ENCODE data around the gene PLCZ1. TPM values are rescaled to one million over a fixed set of nuclear protein-coding genes. Genes with fewer than 3 reads are reported as not detected.

Gene PLCZ1
- total and polyA plus RNA-seq, 12 donors: not detected

- Histone ChIP-seq H3K4me3 (no peak overlapping the region), H3K9me3 (replicated peaks in 1 of 3) (peaks cover 0 to 4% (median 0%) of the 10 kb centered on the region in 3 donors), H3K27ac (no peak overlapping the region), H3K27me3 (no peaks in the 10 kb centered on the region), H3K4me1 (replicated peaks in 1 of 2) (no peaks in the 10 kb centered on the region), H3K36me3 (replicated peaks in 1 of 2) (no peaks in the 10 kb centered on the region)
- intact Hi-C loops (cut with DNase I): no loop called here
- no peak for DNase-seq
- no peak for TF ChIP-seq CTCF (IDR thresholded peaks at IDR 0.05)
- no peak for TF ChIP-seq POLR2A (IDR thresholded peaks at IDR 0.05)
- WGBS, 4 donors: 75 to 87% (median 82%) methylated on average over 5 of the region's 5 CpGs
Measured at GRCh38 chr12:18731156-18731555, 6.7 kb downstream of the PLCZ1 start.

GRCh38 chr12:18723752-18724151 lies 14.1 kb downstream of the PLCZ1 start:
- H3K27me3 ChIP-seq: no peaks in the 10 kb centered on the region
- H3K27ac ChIP-seq: no peak overlapping the region
- H3K36me3 ChIP-seq (replicated peaks in 1 of 2): no peaks in the 10 kb centered on the region
- H3K9me3 ChIP-seq (replicated peaks in 1 of 3): no peaks in the 10 kb centered on the region
- H3K4me1 ChIP-seq (replicated peaks in 1 of 2): peaks cover 0 to 8% of the 10 kb centered on the region in 2 donors
- H3K4me3 ChIP-seq: no peak overlapping the region
- DNase-seq: no peak
- WGBS, 4 donors: 80 to 91% (median 88%) methylated on average over 2 of the region's 2 CpGs
- TF ChIP-seq POLR2A (IDR thresholded peaks at IDR 0.05): no peak
- no peak for TF ChIP-seq CTCF (IDR thresholded peaks at IDR 0.05)
- intact Hi-C loops (cut with DNase I): no loop called here

DNA sequence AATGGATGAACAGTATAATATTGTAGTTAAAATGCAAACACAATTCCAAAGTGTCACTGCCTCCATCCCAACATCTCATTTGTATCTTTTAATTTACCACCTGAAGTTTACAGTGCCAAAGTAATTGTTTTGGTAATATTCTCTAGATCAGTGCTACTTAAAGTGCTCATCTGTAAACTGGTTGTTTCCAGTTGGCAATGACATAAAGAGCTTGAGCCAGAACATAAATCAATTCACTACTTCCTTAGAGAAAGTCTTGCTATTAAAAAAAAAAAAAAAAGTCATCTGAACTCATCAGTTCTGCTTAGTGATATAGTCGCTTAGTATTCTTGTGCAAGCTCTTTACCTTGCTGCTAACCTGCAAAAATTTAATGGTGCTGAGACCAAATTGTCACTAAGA lies 16.4 kb downstream of the PLCZ1 start:
- Histone ChIP-seq H3K4me1 (replicated peaks in 1 of 2) (peaks cover 0 to 8% of the 10 kb centered on the region in 2 donors), H3K27me3 (no peaks in the 10 kb centered on the region), H3K4me3 (no peak overlapping the region), H3K9me3 (replicated peaks in 1 of 3) (no peaks in the 10 kb centered on the region), H3K27ac (no peak overlapping the region), H3K36me3 (replicated peaks in 1 of 2) (no peaks in the 10 kb centered on the region)
- intact Hi-C loops (cut with DNase I): no loop called here
- TF ChIP-seq CTCF (IDR thresholded peaks at IDR 0.05) (no peak), POLR2A (IDR thresholded peaks at IDR 0.05) (no peak)
- no peak for DNase-seq
- 41 to 57% (median 48%) methylated on average over 1 of the region's 1 CpG for WGBS, 4 donors

DNA sequence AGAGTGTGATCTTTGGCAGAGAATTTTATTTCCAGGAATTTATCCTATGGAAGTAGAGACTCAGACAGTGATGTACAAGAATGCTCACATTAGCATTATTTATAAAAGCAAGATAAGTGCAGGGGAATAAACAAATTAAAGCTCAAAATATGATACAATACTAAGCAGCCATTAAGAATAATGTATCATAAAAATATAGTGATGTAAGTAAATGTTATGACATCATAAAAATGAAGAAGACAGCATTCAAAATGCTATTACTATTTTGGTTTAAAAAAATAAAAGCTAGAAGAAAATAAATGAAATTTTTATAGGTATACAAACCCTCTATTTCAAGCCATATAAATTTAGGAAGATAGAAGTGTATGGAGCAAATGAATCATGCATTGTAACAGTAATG lies 17.1 kb downstream of the PLCZ1 start:
- Histone ChIP-seq H3K27me3 (no peaks in the 10 kb centered on the region), H3K36me3 (replicated peaks in 1 of 2) (no peaks in the 10 kb centered on the region), H3K4me3 (no peak overlapping the region), H3K4me1 (replicated peaks in 1 of 2) (peaks cover 0 to 8% of the 10 kb centered on the region in 2 donors), H3K27ac (no peak overlapping the region), H3K9me3 (replicated peaks in 1 of 3) (no peaks in the 10 kb centered on the region)
- no peak for TF ChIP-seq POLR2A (IDR thresholded peaks at IDR 0.05)
- no peak for TF ChIP-seq CTCF (IDR thresholded peaks at IDR 0.05)
- DNase-seq: no peak
- intact Hi-C loops (cut with DNase I): no loop called here

Measured in adrenal gland (tissue), 12 donors.